K562 (cell line): Measurements from ENCODE around the gene NCBP2. TPM values are rescaled to one million over a fixed set of nuclear protein-coding genes. Genes with fewer than 3 reads are reported as not detected.
A peak's percentile ranks its signal among the peaks of the same experiment; 100 is the strongest.

ENCODE experiments used
- ARID3B ChIP-seq: fragments of 250-450 bp; sonication (Bioruptor Pico); IDR thresholded peaks from 2 replicates; pipeline ENCODE4 v1.4.0; 2020; ENCODE audit warnings: borderline replicate concordance
- BCL6 ChIP-seq: fragments of 250-450 bp; sonication (Bioruptor Pico); IDR thresholded peaks from 2 replicates; pipeline ENCODE4 v1.4.0; 2020
- BHLHE40 ChIP-seq: IDR thresholded peaks from 2 replicates; pipeline ENCODE4 v1.6.1; 2011; ENCODE audit warnings: low read length, improper control_type of control experiment
- CREB3 ChIP-seq: fragments of 450-650 bp; conservative IDR thresholded peaks from 2 replicates; pipeline ENCODE4 v1.6.1; 2016; ENCODE audit warnings: missing genetic modification characterization, low read depth, mild to moderate bottlenecking, missing compliant biosample characterization, moderate library complexity
- HBP1 ChIP-seq: fragments of 450-650 bp; formaldehyde crosslinking; IDR thresholded peaks from 2 replicates; pipeline ENCODE4 v1.4.0; 2022; ENCODE audit warnings: missing genetic modification characterization
- HDAC3 ChIP-seq: fragments of 450-650 bp; IDR thresholded peaks from 2 replicates; pipeline ENCODE4 v1.6.1; 2018; ENCODE audit warnings: borderline replicate concordance, mild to moderate bottlenecking, moderate library complexity; ENCODE audit not compliant: partially characterized antibody
- KHSRP ChIP-seq: fragments of 450-650 bp; IDR thresholded peaks from 2 replicates; pipeline ENCODE4 v1.6.1; 2017
- KLF10 ChIP-seq: fragments of 250-450 bp; sonication (Bioruptor Pico); IDR thresholded peaks from 2 replicates; pipeline ENCODE4 v1.6.1; 2021; ENCODE audit warnings: matching md5 sums
- MBD2 ChIP-seq: sonication (generic); IDR thresholded peaks from 2 replicates; pipeline ENCODE4 v1.6.1; 2016; ENCODE audit warnings: low read depth, borderline replicate concordance
- MYC ChIP-seq, 2 experiments: fragments of 250-450 bp in 1 of 2; sonication (Bioruptor Pico) in 1 of 2; IDR thresholded peaks; 2 replicates each; pipeline versions ENCODE4 v1.5.1 to v1.6.1; 2012 to 2021; ENCODE audit warnings: low read depth in 2 of 2, borderline replicate concordance in 1 of 2, improper control_type of control experiment in 1 of 2, low read length in 1 of 2, mild to moderate bottlenecking in 1 of 2, moderate library complexity in 1 of 2
- NR1H2 ChIP-seq: sonication (generic); formaldehyde crosslinking; IDR thresholded peaks from 2 replicates; pipeline ENCODE4 v1.4.0; 2020; ENCODE audit warnings: mild to moderate bottlenecking, missing genetic modification reagents
- PHF8 ChIP-seq: fragments of 200-600 bp; sonication (generic); IDR thresholded peaks from 2 replicates; pipeline ENCODE4 v1.6.1; 2012; ENCODE audit warnings: mixed run types, mild to moderate bottlenecking, inconsistent platforms, low read length, moderate library complexity, borderline replicate concordance
- RBM39 ChIP-seq: fragments of 200-400 bp; formaldehyde crosslinking; optimal IDR thresholded peaks from 2 replicates; pipeline ENCODE3; 2018; ENCODE audit warnings: low read depth, low read length
- STAT5A ChIP-seq: IDR thresholded peaks from 2 replicates; pipeline ENCODE4 v1.6.1; 2012; ENCODE audit warnings: low read length, inconsistent platforms, borderline replicate concordance
- TCF7 ChIP-seq: sonication (generic); IDR thresholded peaks from 2 replicates; pipeline ENCODE4 v1.6.1; 2016; ENCODE audit warnings: antibody characterized with exemption, borderline replicate concordance
- TCF7L2 ChIP-seq: fragments of 150-350 bp; IDR thresholded peaks from 2 replicates; pipeline ENCODE4 v1.6.1; 2016; ENCODE audit warnings: low read depth, mild to moderate bottlenecking, low read length, moderate library complexity
- TSC22D4 ChIP-seq: fragments of 450-650 bp; IDR thresholded peaks from 2 replicates; pipeline ENCODE4 v1.6.1; 2016; ENCODE audit warnings: missing genetic modification characterization, missing biosample characterization, control low read depth
- ZNF175 ChIP-seq: fragments of 200-800 bp; sonication (Bioruptor generic); IDR thresholded peaks from 2 replicates; pipeline ENCODE4 v1.6.1; 2016; ENCODE audit warnings: low read depth, mild to moderate bottlenecking, missing genetic modification characterization, missing compliant biosample characterization
- ZNF197 ChIP-seq: fragments of 200-800 bp; sonication (Bioruptor generic); IDR thresholded peaks from 2 replicates; pipeline ENCODE4 v1.6.1; 2016; ENCODE audit warnings: low read depth, missing genetic modification characterization, missing compliant biosample characterization
- ZNF212 ChIP-seq: fragments of 450-650 bp; formaldehyde crosslinking; IDR thresholded peaks from 2 replicates; pipeline ENCODE4 v1.4.0; 2020; ENCODE audit warnings: mild to moderate bottlenecking
- ZNF384 ChIP-seq: IDR thresholded peaks from 2 replicates; pipeline ENCODE4 v1.6.1; 2012; ENCODE audit warnings: low read depth, low read length, improper control_type of control experiment
- ZNF507 ChIP-seq: conservative IDR thresholded peaks from 2 replicates; pipeline ENCODE4 v1.6.1; 2017; ENCODE audit warnings: missing genetic modification characterization, missing compliant biosample characterization
- ZNF644 ChIP-seq: fragments of 200-800 bp; sonication (Bioruptor generic); IDR thresholded peaks from 2 replicates; pipeline ENCODE4 v1.6.1; 2016; ENCODE audit warnings: low read depth, missing genetic modification characterization, missing compliant biosample characterization
- ZNF699 ChIP-seq: fragments of 250-450 bp; sonication (Bioruptor Pico); IDR thresholded peaks from 2 replicates; pipeline ENCODE4 v1.8.0; 2021; ENCODE audit warnings: mild to moderate bottlenecking, moderate library complexity; ENCODE audit not compliant: insufficient replicate concordance
- ZNF76 ChIP-seq: fragments of 250-450 bp; sonication (Bioruptor Pico); IDR thresholded peaks from 2 replicates; pipeline ENCODE4 v1.4.0; 2020; ENCODE audit warnings: mild to moderate bottlenecking, moderate library complexity, borderline replicate concordance
- ZNF77 ChIP-seq: fragments of 250-450 bp; sonication (Bioruptor Pico); IDR thresholded peaks from 2 replicates; pipeline ENCODE4 v1.5.0; 2020
- polyA plus RNA-seq, 8 experiments: library from polyadenylated mRNA; depleted of rRNA in 4 of 8; stranded (reverse) in 5 of 8; unstranded in 3 of 8; fragments of >200 nt; fragmentation: Nextera tagmentation in 2 of 8; fragmentation: Illumina TruSeq in 1 of 8; extraction: Ambion mirVana in 2 of 8; extraction: Trizol in 1 of 8; gene quantifications; 2 replicates each; pipeline versions ENCODE4 v1.2.1 to v1.2.3, GENCODE V29; 2011 to 2014; ENCODE audit warnings: inconsistent platforms in 1 of 8, missing spikeins in 1 of 8
- total RNA-seq, 7 experiments: library from RNA; depleted of rRNA in 6 of 7; stranded (reverse); fragments of >200 nt in 6 of 7; fragmentation: Illumina TruSeq in 2 of 7; extraction: Trizol in 2 of 7; gene quantifications; 2 replicates each; pipeline versions ENCODE4 v1.2.1 to v1.2.3, GENCODE V29; 2011 to 2021; ENCODE audit warnings: low replicate concordance in 1 of 7

The NCBP2 gene
- total and polyA plus RNA-seq, 9 of the 15 experiments (the other 6 are each of a cell fraction or from before 2014, with no cell fraction given) = 56.4 to 102 (median 82.3) TPM

GRCh38 chr3:196969660-196970546, 27.6 kb upstream of the NCBP2 start (continued):
- TF ChIP-seq ZNF507 (tag) (no peak), HDAC3 (no peak), TCF7 (no peak), ARID3B (CRISPR knock-in tag) (no peak), MBD2 (no peak), ZNF175 (CRISPR knock-in tag) (no peak), NR1H2 (CRISPR knock-in tag) (no peak), HBP1 (CRISPR knock-in tag) (no peak), KHSRP (no peak), CREB3 (tag) (no peak), ZNF212 (CRISPR knock-in tag) (no peak), BCL6 (CRISPR knock-in tag) (no peak), TSC22D4 (tag) (no peak), RBM39 (no peak), TCF7L2 (no peak), ZNF644 (tag) (no peak), KLF10 (CRISPR knock-in tag) (no peak), ZNF699 (CRISPR knock-in tag) (no peak), ZNF76 (CRISPR knock-in tag) (no peak), ZNF384 (no peak), STAT5A (no peak), BHLHE40 (no peak), ZNF197 (no peak), ZNF77 (CRISPR knock-in tag) (no peak), MYC (IDR thresholded peaks at IDR 0.05; ENCODE audit: low read depth, low read length) (peak; percentile 30; the same call in 1 of the 2 replicates), MYC (CRISPR knock-in tag; IDR thresholded peaks at IDR 0.05; ENCODE audit: borderline replicate concordance, low read depth) (no peak), PHF8 (peak; percentile 53; the same call in 1 of the 2 replicates)
